Measurements from ENCODE around the gene RPTOR. TPM values are rescaled to one million over a fixed set of nuclear protein-coding genes. Genes with fewer than 3 reads are reported as not detected.

RPTOR gene
- total RNA-seq, 4 donors from 2014 or later = 47.6 to 56.9 (median 55.4) TPM

- intact Hi-C loops (cut with DNase I; ENCODE audit: low total_unique reads) = loop anchor here (10.0 kb wide), 1 partner anchor 255 kb away; the partner anchor contains the start of gene RPTOR
- ATAC-seq = no peak
- H3K9me3 ChIP-seq = no peaks in the 10 kb centered on the region
- in situ Hi-C loops (cut with MboI; ENCODE audit: low sequenced_read_pairs in 4 of 4) = no loop called here
- no peaks in the 10 kb centered on the region for H3K36me3 ChIP-seq
- peak in 1 of 2 donors; percentile 10 for DNase-seq
- H3K27me3 ChIP-seq = no peaks in the 10 kb centered on the region
- H3K4me3 ChIP-seq = no peak overlapping the region
- TF ChIP-seq CTCF (IDR thresholded peaks at IDR 0.05 in 4 of 5, conservative IDR thresholded peaks at IDR 0.05 in 1 of 5) (no peak), POLR2A (IDR thresholded peaks at IDR 0.05) (no peak)
- H3K4me1 ChIP-seq = peaks cover 5 to 9% of the 10 kb centered on the region in 2 donors
- H3K27ac ChIP-seq = no peak overlapping the region
Observed at GRCh38 chr17:80799538-80800480, 255.2 kb downstream of the RPTOR start.

GRCh38 chr17:80800481-80801391 lies 256.1 kb downstream of the RPTOR start:
- in situ Hi-C loops (cut with MboI; ENCODE audit: low sequenced_read_pairs in 4 of 4) (no loop called here), intact Hi-C loops (cut with DNase I; ENCODE audit: low total_unique reads) (no loop called here)
- no peak for TF ChIP-seq POLR2A (IDR thresholded peaks at IDR 0.05)
- no peak for TF ChIP-seq CTCF (IDR thresholded peaks at IDR 0.05 in 4 of 5, conservative IDR thresholded peaks at IDR 0.05 in 1 of 5)
- DNase-seq (peak in 1 of 2 donors; percentile 7), ATAC-seq (no peak)
- Histone ChIP-seq H3K36me3 (no peaks in the 10 kb centered on the region), H3K27me3 (no peaks in the 10 kb centered on the region), H3K4me3 (no peak overlapping the region), H3K4me1 (peaks cover 0 to 5% of the 10 kb centered on the region in 2 donors), H3K9me3 (no peaks in the 10 kb centered on the region), H3K27ac (no peak overlapping the region)

GRCh38 chr17:80802626-80803450 lies 258.2 kb downstream of the RPTOR start:
- intact Hi-C loops (cut with DNase I; ENCODE audit: low total_unique reads) = no loop called here
- Histone ChIP-seq H3K27ac (no peak overlapping the region), H3K9me3 (peaks cover 0 to 3% (median 0%) of the 10 kb centered on the region in 3 donors), H3K4me3 (no peak overlapping the region), H3K27me3 (no peaks in the 10 kb centered on the region), H3K4me1 (no peaks in the 10 kb centered on the region), H3K36me3 (no peaks in the 10 kb centered on the region)
- ATAC-seq (no peak), DNase-seq (no peak)
- TF ChIP-seq POLR2A (IDR thresholded peaks at IDR 0.05) = no peak
- no peak for TF ChIP-seq CTCF (IDR thresholded peaks at IDR 0.05 in 4 of 5, conservative IDR thresholded peaks at IDR 0.05 in 1 of 5)
- in situ Hi-C loops (cut with MboI; ENCODE audit: low sequenced_read_pairs in 4 of 4) = no loop called here

Measured in gastrocnemius medialis (tissue), 4 donors.